HG02763 (cell line): ENCODE data around the gene ZDHHC8.
"Not testable (repeated sequence)": the region's sequence is repeated elsewhere in the genome, so short reads cannot be mapped to it uniquely, and the experiment has no call there.

Experiments used
- ATAC-seq: cut with Tn5 transposase; IDR thresholded peaks from one replicate; pipeline ENCODE4 v1.9.1; 2021; ENCODE audit warnings: mild to moderate bottlenecking, moderate library complexity; ENCODE audit not compliant: unreplicated experiment

Gene ZDHHC8

DNA sequence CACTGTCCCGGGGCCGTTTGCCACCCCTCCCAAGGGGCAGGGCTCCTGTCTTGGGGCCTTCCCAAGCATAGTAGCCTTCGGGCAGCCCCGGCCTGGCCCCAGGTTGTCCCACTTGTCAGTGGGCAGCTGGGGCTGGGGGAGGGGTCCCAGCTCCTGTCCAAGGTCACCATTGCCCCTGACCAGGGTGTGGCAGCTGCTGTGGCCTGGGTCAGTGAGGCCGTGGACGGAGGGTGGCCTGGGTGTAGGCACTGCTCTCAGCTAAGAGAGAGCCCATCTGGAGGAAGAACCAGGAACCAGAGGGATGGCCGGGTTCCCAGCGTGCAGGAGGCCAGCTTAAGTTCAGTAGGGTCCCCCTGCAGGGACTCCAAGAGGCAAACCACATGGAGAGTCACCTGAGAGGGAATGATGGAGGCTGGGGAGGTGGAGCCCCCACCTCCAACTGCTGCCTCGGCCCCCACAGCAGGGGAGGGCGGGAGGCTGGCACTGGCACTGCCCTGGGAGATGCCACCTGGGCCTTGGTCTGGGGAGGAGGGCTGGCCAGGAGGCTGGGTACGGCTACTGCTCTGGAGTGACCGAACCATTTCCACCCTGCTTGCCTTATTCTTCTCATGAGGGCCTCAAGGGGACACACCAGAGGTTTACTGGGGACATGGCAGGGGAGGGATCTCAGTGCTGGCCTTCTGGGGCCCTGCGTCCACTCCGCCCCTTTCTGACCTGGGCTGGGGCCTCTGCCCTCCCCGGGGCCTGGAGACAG, 26.0 kb downstream of the ZDHHC8 start:
- no peak for ATAC-seq

GRCh38 chr22:20158391-20159036, 26.9 kb downstream of the ZDHHC8 start:
- ATAC-seq = no peak

DNA sequence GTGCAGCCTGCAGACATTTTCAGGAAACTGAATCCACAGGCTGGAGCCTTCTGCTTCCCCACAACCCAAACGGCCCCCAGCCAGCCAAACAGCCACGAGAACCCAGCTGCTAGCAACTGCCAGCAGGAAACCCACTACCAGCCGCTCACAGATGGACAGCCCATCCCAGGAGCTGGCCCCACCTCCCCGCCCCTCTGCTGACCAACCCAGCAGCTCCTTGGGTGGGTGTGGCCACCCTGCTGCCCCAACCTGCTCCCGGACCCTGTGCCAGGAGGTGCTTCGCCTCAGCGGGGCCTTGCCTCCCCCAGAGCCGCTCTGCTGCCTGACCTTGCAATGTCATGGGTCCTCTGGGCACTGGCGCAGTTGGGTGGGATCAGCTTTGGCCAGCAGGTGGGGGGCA, 27.5 kb downstream of the ZDHHC8 start:
- no peak for ATAC-seq

- ATAC-seq = not testable (repeated sequence)
These were observed 27.9 kb downstream of the ZDHHC8 start for GRCh38 chr22:20159531-20159930.

GRCh38 chr22:20160041-20160440, 28.4 kb downstream of the ZDHHC8 start:
- ATAC-seq = no peak

DNA sequence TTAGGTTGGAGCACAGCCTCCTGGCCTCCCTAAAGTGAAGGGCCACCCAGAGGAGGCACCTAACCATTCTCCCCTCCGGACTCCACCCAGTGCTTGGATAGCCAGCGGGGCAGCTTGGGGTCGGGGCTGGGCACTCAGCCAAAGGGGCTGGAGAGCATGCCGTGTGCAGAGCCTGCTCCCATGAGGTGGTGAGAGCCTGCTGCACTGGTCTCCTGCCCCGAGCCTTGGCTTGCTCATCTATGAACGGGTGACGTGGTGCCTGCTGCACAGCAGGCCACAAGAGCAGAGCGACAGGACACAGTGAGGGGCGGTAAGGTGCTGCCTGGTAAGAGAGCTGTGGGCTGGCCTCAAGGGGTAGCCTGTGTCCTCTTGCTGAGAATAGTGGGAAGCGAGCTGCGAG, 33.3 kb downstream of the ZDHHC8 start:
- no peak for ATAC-seq

DNA sequence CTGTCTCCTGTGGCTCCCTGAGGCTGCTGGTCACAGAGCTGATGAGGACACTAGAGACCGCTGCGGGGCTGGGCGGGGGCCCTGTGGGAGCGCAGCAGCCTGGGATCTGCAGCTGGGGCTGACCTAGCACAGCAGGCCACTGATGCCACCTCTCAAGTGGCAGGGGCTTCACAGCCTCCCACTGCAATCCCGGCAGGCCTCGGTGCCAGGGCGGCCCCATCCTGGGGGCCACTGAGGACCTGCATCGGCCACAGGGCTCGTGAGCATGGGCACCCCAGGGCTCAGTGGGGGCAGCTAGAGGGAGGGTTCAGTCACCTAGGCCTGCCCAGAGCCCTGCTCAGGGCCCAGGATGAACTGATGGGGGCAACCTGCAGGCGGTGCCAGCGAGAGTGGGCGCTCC, 33.8 kb downstream of the ZDHHC8 start:
- ATAC-seq = no peak

GRCh38 chr22:20165913-20166312, 34.3 kb downstream of the ZDHHC8 start:
- ATAC-seq = no peak

- no peak for ATAC-seq
These were observed 35.1 kb downstream of the ZDHHC8 start for GRCh38 chr22:20166703-20167102.

DNA sequence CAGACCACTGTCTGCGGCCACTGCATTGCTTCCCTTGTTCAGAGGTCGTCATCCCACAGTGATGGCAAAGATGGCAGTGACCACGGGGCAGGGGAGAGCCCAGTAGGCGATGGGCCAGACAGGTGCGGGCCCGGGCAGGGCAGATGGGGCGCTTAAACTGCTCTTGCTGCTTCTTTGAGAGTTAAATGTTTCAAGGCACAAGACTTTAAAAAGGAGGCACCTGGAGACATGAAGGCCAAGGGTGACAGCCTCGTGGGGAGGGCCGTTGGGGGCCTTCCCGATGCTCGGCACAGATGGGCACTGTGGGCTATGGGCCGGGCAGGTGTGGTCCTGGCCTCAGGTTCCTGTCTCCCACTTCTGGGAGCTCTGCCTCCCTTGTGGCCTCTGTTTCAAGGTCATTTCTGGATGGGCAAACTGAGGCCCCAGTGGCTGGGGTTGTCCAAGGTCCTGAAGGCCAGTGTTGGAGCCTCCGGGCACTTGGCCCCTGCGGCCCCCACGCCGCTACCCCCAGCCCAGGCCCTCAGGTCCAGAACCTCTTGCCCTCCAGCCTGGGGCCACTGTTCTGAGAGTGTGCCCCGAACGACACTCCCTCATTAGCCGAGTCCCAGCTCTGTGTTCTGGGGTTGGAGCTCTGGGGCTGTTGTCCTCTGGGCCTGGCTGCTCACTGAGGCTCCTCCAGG, 36.2 kb downstream of the ZDHHC8 start:
- ATAC-seq = no peak

- ATAC-seq = no peak
These were observed 37.7 kb downstream of the ZDHHC8 start for GRCh38 chr22:20169253-20169822.

DNA sequence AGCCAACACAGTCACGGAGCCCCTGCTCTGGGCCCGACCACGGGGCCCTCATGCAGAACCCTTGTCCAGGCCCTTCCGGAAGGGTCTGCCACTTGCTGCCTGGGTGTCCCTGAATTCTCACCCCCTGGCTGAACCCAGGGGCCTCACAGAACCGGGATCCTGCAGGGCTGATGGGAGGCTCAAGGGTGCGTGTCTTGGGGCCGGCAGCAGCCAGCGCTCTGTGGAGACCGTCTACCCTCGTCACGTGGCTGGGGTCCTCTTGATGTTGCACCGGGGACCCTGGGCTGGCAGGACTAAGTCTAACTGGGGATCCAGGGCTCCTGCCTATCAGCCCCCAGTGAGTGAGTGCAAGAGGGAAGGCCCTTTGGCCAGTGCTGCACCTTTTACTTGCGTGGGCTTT, 38.6 kb downstream of the ZDHHC8 start:
- no peak for ATAC-seq

DNA sequence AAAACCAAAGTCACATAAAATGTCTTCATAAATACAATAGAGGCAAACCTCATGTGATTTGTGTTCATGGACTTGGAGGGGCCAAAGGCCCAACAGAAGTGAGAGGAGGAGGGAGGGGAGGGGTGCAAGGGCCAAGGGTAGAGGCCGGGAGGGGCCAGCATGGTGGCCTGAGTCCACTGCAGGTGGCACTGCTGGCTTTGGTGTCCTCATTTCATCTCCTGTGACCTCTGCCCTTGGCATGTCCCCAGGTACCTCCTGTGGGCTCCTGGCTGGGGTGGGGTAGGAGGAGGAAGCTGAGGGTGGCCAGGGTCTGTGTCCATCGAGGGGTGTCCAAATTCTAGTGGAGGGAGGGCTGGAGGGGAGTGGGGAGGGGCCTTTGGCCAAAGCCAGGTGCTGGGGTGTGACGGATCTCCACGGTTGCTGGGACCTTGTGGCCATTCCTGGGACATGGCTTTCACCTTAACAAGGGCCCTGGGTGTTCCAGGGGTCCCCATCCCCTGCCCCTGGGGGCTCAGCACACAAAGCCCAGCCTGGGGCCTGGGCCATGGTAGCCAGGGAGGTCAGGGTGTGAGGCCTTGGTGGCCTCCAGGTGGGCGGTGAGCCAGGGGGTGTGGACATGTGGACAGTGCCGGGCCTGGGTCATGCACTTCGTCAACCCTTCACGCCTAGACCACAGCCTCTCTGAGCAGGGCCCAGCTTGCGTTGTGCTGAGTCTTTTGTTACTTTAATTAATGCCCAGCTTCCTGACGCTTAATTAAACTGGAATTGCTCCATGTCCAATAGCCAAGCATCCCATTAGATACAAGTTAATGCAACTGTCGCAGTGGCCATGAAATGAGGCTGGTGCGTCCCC, 39.9 kb downstream of the ZDHHC8 start:
- no peak for ATAC-seq

- no peak for ATAC-seq
These were observed 40.6 kb downstream of the ZDHHC8 start for GRCh38 chr22:20172141-20172613.

DNA sequence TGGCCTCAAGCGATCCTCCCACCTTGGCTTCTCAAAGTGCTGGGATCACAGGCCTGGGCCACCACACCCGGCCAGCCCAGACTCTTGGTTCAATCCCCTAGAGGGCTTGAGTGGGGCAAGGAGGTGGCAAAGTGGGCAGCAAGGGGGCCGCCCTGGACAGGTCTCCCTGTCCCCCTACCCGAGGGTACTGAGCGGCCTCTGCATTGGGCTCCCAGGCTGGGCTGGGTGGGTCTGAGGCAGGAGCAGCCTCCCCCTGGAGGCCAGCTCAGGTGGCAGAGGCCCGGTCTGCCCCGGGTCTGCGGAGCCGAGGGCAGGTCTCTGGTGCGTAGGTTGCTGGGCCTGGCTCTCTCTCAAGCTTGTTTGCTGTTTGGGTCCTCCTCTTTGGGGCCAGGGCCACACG, 41.6 kb downstream of the ZDHHC8 start:
- no peak for ATAC-seq

DNA sequence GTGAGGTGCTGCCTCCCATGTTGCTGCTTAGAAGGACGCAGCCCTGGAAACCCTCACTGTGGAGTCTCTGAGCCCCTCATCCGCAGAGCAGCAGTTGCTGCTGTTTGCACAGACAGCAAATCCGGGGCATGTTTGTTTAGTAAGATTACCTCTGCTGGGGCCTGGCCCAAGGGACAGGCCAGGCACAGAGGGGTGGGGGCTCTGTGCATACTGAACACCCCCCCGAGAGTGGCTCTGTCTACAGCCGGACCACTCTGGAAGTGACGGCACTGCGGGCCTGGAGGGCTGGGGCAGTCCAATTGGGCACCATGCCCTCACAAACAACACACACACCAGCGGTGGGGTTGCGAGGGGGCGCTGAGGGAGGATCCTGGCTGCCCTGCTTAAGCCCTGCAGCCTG, 42.2 kb downstream of the ZDHHC8 start:
- no peak for ATAC-seq

DNA sequence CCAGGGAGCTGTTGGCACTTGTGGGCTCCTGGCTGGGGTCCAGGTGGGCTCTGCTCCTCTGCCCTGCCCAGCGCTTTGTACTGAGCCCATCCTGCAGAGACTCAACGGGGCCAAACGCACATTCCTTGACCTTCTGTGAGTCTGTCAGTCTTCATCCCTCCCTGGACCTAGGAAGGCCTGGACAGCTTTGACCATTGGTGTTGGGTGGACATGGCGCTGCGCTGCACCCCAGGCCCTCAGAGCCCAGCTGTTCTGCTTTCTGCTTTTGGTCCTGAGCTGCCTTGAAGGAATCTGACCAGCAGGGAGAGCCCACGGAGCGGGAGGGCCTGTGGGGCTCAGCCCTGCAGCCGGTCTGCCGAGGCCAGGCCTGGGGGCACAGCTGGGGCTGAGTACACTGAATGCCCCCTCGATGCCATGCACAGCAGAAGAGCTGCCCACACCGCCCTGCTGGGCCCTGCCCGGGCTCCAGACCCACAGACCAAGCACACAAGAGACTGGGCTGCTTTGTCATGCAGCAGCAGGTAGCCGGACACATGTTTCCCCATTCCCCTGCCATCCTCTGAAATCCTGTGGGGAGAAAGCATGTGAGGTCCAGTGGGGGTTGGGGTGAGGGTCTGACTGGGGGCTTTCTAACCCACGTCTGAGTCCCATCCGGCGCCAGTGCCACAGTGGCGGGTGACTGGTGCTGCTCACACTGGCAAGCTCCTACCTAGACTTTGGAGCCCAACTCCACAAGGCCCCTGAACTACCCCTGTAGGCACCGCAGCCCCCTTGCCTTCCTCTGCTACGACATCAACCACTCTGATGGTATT, 43.4 kb downstream of the ZDHHC8 start:
- ATAC-seq = no peak

- no peak for ATAC-seq
These were observed 43.9 kb downstream of the ZDHHC8 start for GRCh38 chr22:20175597-20175900.

GRCh38 chr22:20176421-20177085, 44.9 kb downstream of the ZDHHC8 start:
- ATAC-seq = no peak
